GM12878 (cell line): ENCODE data around the gene LTA. TPM values are rescaled to one million over a fixed set of nuclear protein-coding genes. Genes with fewer than 3 reads are reported as not detected.

Experiments
- DPF2 ChIP-seq: fragments of 450-650 bp; IDR thresholded peaks from 2 replicates; pipeline ENCODE4 v1.6.1; 2017; ENCODE audit warnings: mild to moderate bottlenecking
- GABPA ChIP-seq: IDR thresholded peaks from 2 replicates; pipeline ENCODE4 v1.6.1; 2014; ENCODE audit warnings: antibody characterized with exemption, low read depth, mild to moderate bottlenecking, inconsistent platforms
- MEF2B ChIP-seq: fragments of 450-650 bp; IDR thresholded peaks from 2 replicates; pipeline ENCODE4 v1.6.1; 2018; ENCODE audit warnings: mild to moderate bottlenecking, moderate library complexity; ENCODE audit not compliant: partially characterized antibody, poor library complexity, severe bottlenecking
- MXI1 ChIP-seq: fragments of 150-350 bp; IDR thresholded peaks from 2 replicates; pipeline ENCODE4 v1.6.1; 2011; ENCODE audit warnings: low read depth, mild to moderate bottlenecking, inconsistent platforms, low read length, improper control_type of control experiment
- NRF1 ChIP-seq: conservative IDR thresholded peaks from 2 replicates; pipeline ENCODE4 v1.6.1; 2011; ENCODE audit warnings: mild to moderate bottlenecking, low read depth, low read length, improper control_type of control experiment
- PML ChIP-seq: IDR thresholded peaks from 2 replicates; pipeline ENCODE4 v1.6.1; 2012; ENCODE audit warnings: low read length, inconsistent platforms
- RBBP5 ChIP-seq: fragments of 200-600 bp; sonication (generic); conservative IDR thresholded peaks from 2 replicates; pipeline ENCODE4 v1.6.1; 2016
- ZNF274 ChIP-seq: IDR thresholded peaks from one replicate; pipeline ENCODE4 v1.8.0; 2011; ENCODE audit not compliant: insufficient read length, insufficient read depth
- ZSCAN29 ChIP-seq: fragments of 450-650 bp; IDR thresholded peaks from 2 replicates; pipeline ENCODE4 v1.6.1; 2017; ENCODE audit warnings: mild to moderate bottlenecking, moderate library complexity
- polyA plus RNA-seq, 11 experiments: library from polyadenylated mRNA; depleted of rRNA in 4 of 11; unstranded in 6 of 11; stranded (reverse) in 5 of 11; fragments of >200 nt; fragmentation: Nextera tagmentation in 4 of 11; fragmentation: Illumina TruSeq in 1 of 11; extraction: Ambion mirVana in 4 of 11; extraction: Trizol in 1 of 11; gene quantifications; 1 replicate in 1 of 11; 2 replicates in 10 of 11; pipeline versions ENCODE4 v1.2.1 to v1.2.3, GENCODE V29; 2011 to 2016; ENCODE audit warnings: inconsistent platforms in 2 of 11, missing spikeins in 2 of 11, low read depth in 1 of 11
- total RNA-seq, 4 experiments: library from RNA; depleted of rRNA in 3 of 4; stranded (reverse); fragments of >200 nt in 3 of 4; fragmentation: Illumina TruSeq in 1 of 4; extraction: Trizol in 1 of 4; gene quantifications; 2 replicates each; pipeline versions ENCODE4 v1.2.1 to v1.2.3, GENCODE V29; 2013 to 2021
- TF ChIP-seq, protein P1 (sequence below): fragments of 450-650 bp; IDR thresholded peaks from 2 replicates; pipeline ENCODE4 v1.6.1; 2018; ENCODE audit warnings: borderline replicate concordance, mild to moderate bottlenecking; ENCODE audit not compliant: partially characterized antibody
- TF ChIP-seq, protein P2 (sequence below): fragments of 450-650 bp; formaldehyde crosslinking; IDR thresholded peaks from 2 replicates; pipeline ENCODE4 v1.4.0; 2020; ENCODE audit warnings: mild to moderate bottlenecking, moderate library complexity
- TF ChIP-seq, protein P3 (sequence below): fragments of 450-650 bp; IDR thresholded peaks from 2 replicates; pipeline ENCODE4 v1.6.1; 2017; ENCODE audit warnings: low read depth, mild to moderate bottlenecking, moderate library complexity
- TF ChIP-seq, protein P4 (sequence below): fragments of 450-650 bp; IDR thresholded peaks from 2 replicates; pipeline ENCODE4 v1.6.1; 2017; ENCODE audit warnings: antibody characterized with exemption, mild to moderate bottlenecking, moderate library complexity
- TF ChIP-seq, protein P5 (sequence below): IDR thresholded peaks from 2 replicates; pipeline ENCODE4 v1.6.1; 2012; ENCODE audit warnings: low read depth, low read length, improper control_type of control experiment
- TF ChIP-seq, protein P6 (sequence below): IDR thresholded peaks from 2 replicates; pipeline ENCODE4 v1.6.1; 2011; ENCODE audit warnings: low read depth, low read length, improper control_type of control experiment, borderline replicate concordance
- TF ChIP-seq, protein P7 (sequence below): IDR thresholded peaks from 2 replicates; pipeline ENCODE4 v1.6.1; 2012; ENCODE audit warnings: low read length, inconsistent platforms

Gene LTA
- total and polyA plus RNA-seq, 10 of the 15 experiments (the other 5 are each of a cell fraction or from before 2014, with no cell fraction given), result 27.5 to 100 (median 75.1) TPM

DNA sequence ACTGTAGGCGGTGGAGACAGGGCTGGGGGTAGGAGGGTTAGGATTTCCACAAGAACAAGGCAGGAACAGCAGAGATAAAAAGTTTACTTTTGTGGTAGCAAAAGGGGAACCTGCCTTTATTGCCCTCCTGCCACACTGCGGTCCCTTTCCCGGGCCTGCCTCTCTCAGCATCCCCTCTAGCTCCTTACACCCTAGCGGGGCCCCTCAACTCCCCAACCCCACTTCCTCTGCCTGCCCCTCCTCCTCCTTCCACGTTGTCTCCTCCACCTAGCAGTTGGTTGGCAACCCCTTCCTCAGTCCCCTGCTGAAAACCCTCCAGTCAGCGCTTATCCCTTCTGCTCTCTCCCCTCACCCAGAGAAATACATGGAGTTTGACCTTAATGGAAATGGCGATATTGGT lies 43.7 kb downstream of the LTA start (continued):
- TF ChIP-seq GABPA (no peak), ZNF274 (no peak), PML (no peak), ZSCAN29 (no peak), MEF2B (no peak), MXI1 (no peak), NRF1 (no peak), DPF2 (no peak), RBBP5 (no peak)
- TF ChIP-seq, protein P1, sequence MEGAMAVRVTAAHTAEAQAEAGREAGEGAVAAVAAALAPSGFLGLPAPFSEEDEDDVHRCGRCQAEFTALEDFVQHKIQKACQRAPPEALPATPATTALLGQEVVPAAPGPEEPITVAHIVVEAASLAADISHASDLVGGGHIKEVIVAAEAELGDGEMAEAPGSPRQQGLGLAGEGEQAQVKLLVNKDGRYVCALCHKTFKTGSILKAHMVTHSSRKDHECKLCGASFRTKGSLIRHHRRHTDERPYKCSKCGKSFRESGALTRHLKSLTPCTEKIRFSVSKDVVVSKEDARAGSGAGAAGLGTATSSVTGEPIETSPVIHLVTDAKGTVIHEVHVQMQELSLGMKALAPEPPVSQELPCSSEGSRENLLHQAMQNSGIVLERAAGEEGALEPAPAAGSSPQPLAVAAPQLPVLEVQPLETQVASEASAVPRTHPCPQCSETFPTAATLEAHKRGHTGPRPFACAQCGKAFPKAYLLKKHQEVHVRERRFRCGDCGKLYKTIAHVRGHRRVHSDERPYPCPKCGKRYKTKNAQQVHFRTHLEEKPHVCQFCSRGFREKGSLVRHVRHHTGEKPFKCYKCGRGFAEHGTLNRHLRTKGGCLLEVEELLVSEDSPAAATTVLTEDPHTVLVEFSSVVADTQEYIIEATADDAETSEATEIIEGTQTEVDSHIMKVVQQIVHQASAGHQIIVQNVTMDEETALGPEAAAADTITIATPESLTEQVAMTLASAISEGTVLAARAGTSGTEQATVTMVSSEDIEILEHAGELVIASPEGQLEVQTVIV, result no peak
- TF ChIP-seq, protein P2, sequence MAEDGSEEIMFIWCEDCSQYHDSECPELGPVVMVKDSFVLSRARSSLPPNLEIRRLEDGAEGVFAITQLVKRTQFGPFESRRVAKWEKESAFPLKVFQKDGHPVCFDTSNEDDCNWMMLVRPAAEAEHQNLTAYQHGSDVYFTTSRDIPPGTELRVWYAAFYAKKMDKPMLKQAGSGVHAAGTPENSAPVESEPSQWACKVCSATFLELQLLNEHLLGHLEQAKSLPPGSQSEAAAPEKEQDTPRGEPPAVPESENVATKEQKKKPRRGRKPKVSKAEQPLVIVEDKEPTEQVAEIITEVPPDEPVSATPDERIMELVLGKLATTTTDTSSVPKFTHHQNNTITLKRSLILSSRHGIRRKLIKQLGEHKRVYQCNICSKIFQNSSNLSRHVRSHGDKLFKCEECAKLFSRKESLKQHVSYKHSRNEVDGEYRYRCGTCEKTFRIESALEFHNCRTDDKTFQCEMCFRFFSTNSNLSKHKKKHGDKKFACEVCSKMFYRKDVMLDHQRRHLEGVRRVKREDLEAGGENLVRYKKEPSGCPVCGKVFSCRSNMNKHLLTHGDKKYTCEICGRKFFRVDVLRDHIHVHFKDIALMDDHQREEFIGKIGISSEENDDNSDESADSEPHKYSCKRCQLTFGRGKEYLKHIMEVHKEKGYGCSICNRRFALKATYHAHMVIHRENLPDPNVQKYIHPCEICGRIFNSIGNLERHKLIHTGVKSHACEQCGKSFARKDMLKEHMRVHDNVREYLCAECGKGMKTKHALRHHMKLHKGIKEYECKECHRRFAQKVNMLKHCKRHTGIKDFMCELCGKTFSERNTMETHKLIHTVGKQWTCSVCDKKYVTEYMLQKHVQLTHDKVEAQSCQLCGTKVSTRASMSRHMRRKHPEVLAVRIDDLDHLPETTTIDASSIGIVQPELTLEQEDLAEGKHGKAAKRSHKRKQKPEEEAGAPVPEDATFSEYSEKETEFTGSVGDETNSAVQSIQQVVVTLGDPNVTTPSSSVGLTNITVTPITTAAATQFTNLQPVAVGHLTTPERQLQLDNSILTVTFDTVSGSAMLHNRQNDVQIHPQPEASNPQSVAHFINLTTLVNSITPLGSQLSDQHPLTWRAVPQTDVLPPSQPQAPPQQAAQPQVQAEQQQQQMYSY (CRISPR knock-in tag), result no peak
- TF ChIP-seq, protein P3, sequence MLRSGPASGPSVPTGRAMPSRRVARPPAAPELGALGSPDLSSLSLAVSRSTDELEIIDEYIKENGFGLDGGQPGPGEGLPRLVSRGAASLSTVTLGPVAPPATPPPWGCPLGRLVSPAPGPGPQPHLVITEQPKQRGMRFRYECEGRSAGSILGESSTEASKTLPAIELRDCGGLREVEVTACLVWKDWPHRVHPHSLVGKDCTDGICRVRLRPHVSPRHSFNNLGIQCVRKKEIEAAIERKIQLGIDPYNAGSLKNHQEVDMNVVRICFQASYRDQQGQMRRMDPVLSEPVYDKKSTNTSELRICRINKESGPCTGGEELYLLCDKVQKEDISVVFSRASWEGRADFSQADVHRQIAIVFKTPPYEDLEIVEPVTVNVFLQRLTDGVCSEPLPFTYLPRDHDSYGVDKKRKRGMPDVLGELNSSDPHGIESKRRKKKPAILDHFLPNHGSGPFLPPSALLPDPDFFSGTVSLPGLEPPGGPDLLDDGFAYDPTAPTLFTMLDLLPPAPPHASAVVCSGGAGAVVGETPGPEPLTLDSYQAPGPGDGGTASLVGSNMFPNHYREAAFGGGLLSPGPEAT, result 0 out of 2 replicates have a peak, but pooled peaks have one; percentile 24
- TF ChIP-seq, protein P4, sequence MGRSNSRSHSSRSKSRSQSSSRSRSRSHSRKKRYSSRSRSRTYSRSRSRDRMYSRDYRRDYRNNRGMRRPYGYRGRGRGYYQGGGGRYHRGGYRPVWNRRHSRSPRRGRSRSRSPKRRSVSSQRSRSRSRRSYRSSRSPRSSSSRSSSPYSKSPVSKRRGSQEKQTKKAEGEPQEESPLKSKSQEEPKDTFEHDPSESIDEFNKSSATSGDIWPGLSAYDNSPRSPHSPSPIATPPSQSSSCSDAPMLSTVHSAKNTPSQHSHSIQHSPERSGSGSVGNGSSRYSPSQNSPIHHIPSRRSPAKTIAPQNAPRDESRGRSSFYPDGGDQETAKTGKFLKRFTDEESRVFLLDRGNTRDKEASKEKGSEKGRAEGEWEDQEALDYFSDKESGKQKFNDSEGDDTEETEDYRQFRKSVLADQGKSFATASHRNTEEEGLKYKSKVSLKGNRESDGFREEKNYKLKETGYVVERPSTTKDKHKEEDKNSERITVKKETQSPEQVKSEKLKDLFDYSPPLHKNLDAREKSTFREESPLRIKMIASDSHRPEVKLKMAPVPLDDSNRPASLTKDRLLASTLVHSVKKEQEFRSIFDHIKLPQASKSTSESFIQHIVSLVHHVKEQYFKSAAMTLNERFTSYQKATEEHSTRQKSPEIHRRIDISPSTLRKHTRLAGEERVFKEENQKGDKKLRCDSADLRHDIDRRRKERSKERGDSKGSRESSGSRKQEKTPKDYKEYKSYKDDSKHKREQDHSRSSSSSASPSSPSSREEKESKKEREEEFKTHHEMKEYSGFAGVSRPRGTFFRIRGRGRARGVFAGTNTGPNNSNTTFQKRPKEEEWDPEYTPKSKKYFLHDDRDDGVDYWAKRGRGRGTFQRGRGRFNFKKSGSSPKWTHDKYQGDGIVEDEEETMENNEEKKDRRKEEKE, result no peak
- TF ChIP-seq, protein P5, sequence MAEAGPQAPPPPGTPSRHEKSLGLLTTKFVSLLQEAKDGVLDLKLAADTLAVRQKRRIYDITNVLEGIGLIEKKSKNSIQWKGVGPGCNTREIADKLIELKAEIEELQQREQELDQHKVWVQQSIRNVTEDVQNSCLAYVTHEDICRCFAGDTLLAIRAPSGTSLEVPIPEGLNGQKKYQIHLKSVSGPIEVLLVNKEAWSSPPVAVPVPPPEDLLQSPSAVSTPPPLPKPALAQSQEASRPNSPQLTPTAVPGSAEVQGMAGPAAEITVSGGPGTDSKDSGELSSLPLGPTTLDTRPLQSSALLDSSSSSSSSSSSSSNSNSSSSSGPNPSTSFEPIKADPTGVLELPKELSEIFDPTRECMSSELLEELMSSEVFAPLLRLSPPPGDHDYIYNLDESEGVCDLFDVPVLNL, result no peak
- TF ChIP-seq, protein P6, sequence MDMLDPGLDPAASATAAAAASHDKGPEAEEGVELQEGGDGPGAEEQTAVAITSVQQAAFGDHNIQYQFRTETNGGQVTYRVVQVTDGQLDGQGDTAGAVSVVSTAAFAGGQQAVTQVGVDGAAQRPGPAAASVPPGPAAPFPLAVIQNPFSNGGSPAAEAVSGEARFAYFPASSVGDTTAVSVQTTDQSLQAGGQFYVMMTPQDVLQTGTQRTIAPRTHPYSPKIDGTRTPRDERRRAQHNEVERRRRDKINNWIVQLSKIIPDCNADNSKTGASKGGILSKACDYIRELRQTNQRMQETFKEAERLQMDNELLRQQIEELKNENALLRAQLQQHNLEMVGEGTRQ, result no peak
- TF ChIP-seq, protein P7, sequence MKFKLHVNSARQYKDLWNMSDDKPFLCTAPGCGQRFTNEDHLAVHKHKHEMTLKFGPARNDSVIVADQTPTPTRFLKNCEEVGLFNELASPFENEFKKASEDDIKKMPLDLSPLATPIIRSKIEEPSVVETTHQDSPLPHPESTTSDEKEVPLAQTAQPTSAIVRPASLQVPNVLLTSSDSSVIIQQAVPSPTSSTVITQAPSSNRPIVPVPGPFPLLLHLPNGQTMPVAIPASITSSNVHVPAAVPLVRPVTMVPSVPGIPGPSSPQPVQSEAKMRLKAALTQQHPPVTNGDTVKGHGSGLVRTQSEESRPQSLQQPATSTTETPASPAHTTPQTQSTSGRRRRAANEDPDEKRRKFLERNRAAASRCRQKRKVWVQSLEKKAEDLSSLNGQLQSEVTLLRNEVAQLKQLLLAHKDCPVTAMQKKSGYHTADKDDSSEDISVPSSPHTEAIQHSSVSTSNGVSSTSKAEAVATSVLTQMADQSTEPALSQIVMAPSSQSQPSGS, result no peak
